ENCODE data around the gene FSD2. TPM values are rescaled to one million over a fixed set of nuclear protein-coding genes. Genes with fewer than 3 reads are reported as not detected.

Gene FSD2
- total and polyA plus RNA-seq, 2 experiments from 2014 or later, result 0.18 TPM; not detected in 1

DNA sequence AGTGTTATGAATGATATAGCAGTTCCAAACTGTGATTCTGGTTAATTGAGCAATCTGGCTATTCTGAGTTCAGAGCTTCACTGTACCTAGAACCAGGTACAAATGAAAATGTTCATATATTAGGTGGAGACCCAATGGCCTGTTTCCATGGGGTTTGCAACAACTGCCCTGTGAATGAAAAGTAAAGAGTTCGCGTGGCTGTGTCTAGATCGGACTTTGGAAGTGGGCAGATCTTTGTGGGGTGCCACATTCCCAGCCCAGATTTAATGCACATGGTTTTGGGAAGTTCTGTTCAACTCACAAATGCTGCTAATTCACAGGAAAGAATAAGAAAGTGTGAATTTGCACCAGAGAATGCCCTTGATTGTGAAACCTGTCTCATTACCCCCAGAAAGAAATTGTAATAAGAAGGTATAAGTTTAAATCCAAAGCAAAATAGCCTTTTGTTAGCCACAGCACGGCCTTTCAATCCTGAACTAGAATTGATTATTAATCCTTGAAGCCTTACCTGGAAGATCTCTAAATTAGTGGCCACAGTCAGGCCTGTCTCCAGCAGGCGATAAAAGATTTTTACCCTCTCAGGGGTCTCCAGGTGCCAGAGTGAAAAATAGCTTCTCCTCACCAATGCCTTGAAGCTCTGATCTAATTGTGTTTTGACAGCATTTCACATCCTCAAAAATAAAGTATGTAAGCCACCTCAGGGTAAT lies 26.2 kb upstream of the FSD2 start:
- Histone ChIP-seq H3F3A (replicated peaks; ENCODE audit: low read depth) (no peaks in the 10 kb centered on the region), H3K4me3 (no peak overlapping the region), H3K27me3 (ENCODE audit: insufficient read depth) (no peaks in the 10 kb centered on the region), H3K4me1 (ENCODE audit: insufficient read depth) (no peaks in the 10 kb centered on the region), H2AFZ (no peak overlapping the region), H3K79me2 (replicated peaks; ENCODE audit: insufficient read depth) (no peaks in the 10 kb centered on the region), H3K27ac (ENCODE audit: low read depth) (no peak overlapping the region), H4K20me1 (replicated peaks; ENCODE audit: insufficient read depth) (no peaks in the 10 kb centered on the region), H3K4me2 (no peak overlapping the region), H3K36me3 (ENCODE audit: insufficient read depth) (peaks cover 17% of the 10 kb centered on the region), H3K9me2 (ENCODE audit: insufficient read depth) (no peaks in the 10 kb centered on the region)
- no peak overlapping the region for H3K27ac Mint-ChIP-seq
- ATAC-seq (no peak), DNase-seq (ENCODE audit: low spot score) (no peak)
- no peaks in the 10 kb centered on the region for H3K9me3 Mint-ChIP-seq
- H3K4me3 Mint-ChIP-seq, result no peak overlapping the region
- no peaks in the 10 kb centered on the region for H3K4me1 Mint-ChIP-seq
- TF ChIP-seq POLR2AphosphoS5 (IDR thresholded peaks at IDR 0.05; ENCODE audit: low read depth) (no peak), JUNB (IDR thresholded peaks at IDR 0.05; ENCODE audit: unreplicated experiment) (no peak), EZH2 (IDR thresholded peaks at IDR 0.05; ENCODE audit: low read depth, unreplicated experiment) (no peak), NANOG (IDR thresholded peaks at IDR 0.05; ENCODE audit: borderline replicate concordance) (no peak), ZNF114 (CRISPR knock-in tag; IDR thresholded peaks at IDR 0.05) (no peak), CREB1 (CRISPR knock-in tag; IDR thresholded peaks at IDR 0.05; ENCODE audit: low read depth) (no peak), ZNF331 (CRISPR knock-in tag; IDR thresholded peaks at IDR 0.05; ENCODE audit: low read depth) (no peak), EZH2phosphoT487 (IDR thresholded peaks at IDR 0.05; ENCODE audit: unreplicated experiment) (no peak), STAT1 (IDR thresholded peaks at IDR 0.05; ENCODE audit: unreplicated experiment) (no peak)
- TF ChIP-seq, protein P1, sequence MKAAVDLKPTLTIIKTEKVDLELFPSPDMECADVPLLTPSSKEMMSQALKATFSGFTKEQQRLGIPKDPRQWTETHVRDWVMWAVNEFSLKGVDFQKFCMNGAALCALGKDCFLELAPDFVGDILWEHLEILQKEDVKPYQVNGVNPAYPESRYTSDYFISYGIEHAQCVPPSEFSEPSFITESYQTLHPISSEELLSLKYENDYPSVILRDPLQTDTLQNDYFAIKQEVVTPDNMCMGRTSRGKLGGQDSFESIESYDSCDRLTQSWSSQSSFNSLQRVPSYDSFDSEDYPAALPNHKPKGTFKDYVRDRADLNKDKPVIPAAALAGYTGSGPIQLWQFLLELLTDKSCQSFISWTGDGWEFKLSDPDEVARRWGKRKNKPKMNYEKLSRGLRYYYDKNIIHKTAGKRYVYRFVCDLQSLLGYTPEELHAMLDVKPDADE (IDR thresholded peaks at IDR 0.05), result no peak
- TF ChIP-seq, protein P2, sequence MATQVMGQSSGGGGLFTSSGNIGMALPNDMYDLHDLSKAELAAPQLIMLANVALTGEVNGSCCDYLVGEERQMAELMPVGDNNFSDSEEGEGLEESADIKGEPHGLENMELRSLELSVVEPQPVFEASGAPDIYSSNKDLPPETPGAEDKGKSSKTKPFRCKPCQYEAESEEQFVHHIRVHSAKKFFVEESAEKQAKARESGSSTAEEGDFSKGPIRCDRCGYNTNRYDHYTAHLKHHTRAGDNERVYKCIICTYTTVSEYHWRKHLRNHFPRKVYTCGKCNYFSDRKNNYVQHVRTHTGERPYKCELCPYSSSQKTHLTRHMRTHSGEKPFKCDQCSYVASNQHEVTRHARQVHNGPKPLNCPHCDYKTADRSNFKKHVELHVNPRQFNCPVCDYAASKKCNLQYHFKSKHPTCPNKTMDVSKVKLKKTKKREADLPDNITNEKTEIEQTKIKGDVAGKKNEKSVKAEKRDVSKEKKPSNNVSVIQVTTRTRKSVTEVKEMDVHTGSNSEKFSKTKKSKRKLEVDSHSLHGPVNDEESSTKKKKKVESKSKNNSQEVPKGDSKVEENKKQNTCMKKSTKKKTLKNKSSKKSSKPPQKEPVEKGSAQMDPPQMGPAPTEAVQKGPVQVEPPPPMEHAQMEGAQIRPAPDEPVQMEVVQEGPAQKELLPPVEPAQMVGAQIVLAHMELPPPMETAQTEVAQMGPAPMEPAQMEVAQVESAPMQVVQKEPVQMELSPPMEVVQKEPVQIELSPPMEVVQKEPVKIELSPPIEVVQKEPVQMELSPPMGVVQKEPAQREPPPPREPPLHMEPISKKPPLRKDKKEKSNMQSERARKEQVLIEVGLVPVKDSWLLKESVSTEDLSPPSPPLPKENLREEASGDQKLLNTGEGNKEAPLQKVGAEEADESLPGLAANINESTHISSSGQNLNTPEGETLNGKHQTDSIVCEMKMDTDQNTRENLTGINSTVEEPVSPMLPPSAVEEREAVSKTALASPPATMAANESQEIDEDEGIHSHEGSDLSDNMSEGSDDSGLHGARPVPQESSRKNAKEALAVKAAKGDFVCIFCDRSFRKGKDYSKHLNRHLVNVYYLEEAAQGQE (IDR thresholded peaks at IDR 0.05; ENCODE audit: unreplicated experiment), result no peak
- TF ChIP-seq, protein P3, sequence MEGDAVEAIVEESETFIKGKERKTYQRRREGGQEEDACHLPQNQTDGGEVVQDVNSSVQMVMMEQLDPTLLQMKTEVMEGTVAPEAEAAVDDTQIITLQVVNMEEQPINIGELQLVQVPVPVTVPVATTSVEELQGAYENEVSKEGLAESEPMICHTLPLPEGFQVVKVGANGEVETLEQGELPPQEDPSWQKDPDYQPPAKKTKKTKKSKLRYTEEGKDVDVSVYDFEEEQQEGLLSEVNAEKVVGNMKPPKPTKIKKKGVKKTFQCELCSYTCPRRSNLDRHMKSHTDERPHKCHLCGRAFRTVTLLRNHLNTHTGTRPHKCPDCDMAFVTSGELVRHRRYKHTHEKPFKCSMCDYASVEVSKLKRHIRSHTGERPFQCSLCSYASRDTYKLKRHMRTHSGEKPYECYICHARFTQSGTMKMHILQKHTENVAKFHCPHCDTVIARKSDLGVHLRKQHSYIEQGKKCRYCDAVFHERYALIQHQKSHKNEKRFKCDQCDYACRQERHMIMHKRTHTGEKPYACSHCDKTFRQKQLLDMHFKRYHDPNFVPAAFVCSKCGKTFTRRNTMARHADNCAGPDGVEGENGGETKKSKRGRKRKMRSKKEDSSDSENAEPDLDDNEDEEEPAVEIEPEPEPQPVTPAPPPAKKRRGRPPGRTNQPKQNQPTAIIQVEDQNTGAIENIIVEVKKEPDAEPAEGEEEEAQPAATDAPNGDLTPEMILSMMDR (conservative IDR thresholded peaks at IDR 0.05; ENCODE audit: low read depth in 2 of 2), result no peak
- TF ChIP-seq, protein P4, sequence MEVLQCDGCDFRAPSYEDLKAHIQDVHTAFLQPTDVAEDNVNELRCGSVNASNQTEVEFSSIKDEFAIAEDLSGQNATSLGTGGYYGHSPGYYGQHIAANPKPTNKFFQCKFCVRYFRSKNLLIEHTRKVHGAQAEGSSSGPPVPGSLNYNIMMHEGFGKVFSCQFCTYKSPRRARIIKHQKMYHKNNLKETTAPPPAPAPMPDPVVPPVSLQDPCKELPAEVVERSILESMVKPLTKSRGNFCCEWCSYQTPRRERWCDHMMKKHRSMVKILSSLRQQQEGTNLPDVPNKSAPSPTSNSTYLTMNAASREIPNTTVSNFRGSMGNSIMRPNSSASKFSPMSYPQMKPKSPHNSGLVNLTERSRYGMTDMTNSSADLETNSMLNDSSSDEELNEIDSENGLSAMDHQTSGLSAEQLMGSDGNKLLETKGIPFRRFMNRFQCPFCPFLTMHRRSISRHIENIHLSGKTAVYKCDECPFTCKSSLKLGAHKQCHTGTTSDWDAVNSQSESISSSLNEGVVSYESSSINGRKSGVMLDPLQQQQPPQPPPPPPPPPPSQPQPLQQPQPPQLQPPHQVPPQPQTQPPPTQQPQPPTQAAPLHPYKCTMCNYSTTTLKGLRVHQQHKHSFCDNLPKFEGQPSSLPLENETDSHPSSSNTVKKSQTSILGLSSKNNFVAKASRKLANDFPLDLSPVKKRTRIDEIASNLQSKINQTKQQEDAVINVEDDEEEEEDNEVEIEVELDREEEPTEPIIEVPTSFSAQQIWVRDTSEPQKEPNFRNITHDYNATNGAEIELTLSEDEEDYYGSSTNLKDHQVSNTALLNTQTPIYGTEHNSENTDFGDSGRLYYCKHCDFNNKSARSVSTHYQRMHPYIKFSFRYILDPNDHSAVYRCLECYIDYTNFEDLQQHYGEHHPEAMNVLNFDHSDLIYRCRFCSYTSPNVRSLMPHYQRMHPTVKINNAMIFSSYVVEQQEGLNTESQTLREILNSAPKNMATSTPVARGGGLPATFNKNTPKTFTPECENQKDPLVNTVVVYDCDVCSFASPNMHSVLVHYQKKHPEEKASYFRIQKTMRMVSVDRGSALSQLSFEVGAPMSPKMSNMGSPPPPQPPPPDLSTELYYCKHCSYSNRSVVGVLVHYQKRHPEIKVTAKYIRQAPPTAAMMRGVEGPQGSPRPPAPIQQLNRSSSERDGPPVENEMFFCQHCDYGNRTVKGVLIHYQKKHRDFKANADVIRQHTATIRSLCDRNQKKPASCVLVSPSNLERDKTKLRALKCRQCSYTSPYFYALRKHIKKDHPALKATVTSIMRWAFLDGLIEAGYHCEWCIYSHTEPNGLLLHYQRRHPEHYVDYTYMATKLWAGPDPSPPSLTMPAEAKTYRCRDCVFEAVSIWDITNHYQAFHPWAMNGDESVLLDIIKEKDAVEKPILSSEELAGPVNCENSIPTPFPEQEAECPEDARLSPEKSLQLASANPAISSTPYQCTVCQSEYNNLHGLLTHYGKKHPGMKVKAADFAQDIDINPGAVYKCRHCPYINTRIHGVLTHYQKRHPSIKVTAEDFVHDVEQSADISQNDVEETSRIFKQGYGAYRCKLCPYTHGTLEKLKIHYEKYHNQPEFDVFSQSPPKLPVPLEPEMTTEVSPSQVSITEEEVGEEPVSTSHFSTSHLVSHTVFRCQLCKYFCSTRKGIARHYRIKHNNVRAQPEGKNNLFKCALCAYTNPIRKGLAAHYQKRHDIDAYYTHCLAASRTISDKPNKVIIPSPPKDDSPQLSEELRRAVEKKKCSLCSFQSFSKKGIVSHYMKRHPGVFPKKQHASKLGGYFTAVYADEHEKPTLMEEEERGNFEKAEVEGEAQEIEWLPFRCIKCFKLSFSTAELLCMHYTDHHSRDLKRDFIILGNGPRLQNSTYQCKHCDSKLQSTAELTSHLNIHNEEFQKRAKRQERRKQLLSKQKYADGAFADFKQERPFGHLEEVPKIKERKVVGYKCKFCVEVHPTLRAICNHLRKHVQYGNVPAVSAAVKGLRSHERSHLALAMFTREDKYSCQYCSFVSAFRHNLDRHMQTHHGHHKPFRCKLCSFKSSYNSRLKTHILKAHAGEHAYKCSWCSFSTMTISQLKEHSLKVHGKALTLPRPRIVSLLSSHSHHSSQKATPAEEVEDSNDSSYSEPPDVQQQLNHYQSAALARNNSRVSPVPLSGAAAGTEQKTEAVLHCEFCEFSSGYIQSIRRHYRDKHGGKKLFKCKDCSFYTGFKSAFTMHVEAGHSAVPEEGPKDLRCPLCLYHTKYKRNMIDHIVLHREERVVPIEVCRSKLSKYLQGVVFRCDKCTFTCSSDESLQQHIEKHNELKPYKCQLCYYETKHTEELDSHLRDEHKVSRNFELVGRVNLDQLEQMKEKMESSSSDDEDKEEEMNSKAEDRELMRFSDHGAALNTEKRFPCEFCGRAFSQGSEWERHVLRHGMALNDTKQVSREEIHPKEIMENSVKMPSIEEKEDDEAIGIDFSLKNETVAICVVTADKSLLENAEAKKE (CRISPR knock-in tag; IDR thresholded peaks at IDR 0.05), result no peak
- no peaks in the 10 kb centered on the region for H3K27me3 Mint-ChIP-seq (ENCODE audit: insufficient read depth, low read depth, poor library complexity)
- peaks cover 37% of the 10 kb centered on the region for H3K36me3 Mint-ChIP-seq (ENCODE audit: low read depth)

All from GM23338 (cell line).